Loucy (cell line): Measurements from ENCODE around the gene DDI1.

Experiments
- CTCF ChIP-seq: fragments of 200-600 bp; sonication (generic); conservative IDR thresholded peaks from 2 replicates; pipeline ENCODE4 v1.5.1; 2014; ENCODE audit warnings: mild to moderate bottlenecking, antibody characterized with exemption, low read length
- EZH2phosphoT487 ChIP-seq: fragments of 200-600 bp; IDR thresholded peaks from 2 replicates; pipeline ENCODE4 v1.6.1; 2018; ENCODE audit warnings: antibody characterized with exemption, mild to moderate bottlenecking, moderate library complexity, borderline replicate concordance

- TF ChIP-seq CTCF (no peak), EZH2phosphoT487 (no peak)
Observed at GRCh38 chr11:103997082-103997481, 39.4 kb upstream of the DDI1 start.
